ENCODE measurements around the gene CREG2.
"Not testable (repeated sequence)": the region's sequence is repeated elsewhere in the genome, so short reads cannot be mapped to it uniquely, and the experiment has no call there.

The CREG2 gene

DNA sequence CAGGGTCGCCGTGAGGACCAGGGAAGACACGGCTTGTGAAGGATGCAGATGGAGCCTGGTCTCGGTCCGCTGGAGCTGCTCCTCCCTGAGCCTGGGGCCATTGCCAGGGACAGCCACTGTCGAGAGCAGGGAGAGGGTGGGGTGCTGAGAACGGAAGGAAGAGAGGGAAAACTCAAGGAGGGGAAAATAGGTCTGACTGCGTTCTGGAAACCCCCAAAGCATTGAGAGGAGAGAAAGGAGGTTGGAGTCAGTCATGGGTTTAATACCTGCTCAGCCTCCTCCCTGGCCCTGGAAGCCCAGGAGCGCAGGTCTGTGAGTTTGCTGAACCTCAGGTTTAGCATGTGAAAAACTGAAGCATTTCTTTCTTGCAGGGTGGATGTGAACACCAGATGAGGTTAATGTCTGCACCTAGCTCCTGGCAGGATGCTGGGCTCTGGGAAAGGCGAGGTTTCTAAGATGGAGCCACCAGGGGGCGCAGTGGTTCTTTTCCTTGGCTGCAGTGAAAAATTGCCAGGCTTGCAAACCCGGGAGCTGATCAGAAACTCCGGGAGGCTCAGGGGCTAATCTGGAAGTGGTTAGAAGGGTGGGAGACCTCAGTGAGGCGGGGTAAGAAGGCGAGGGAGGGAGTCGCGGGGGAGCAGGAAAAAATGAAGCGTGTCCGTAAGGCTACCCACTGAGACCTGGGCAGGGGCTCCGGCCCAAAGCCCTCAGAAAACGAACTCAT lies 45.2 kb downstream of the CREG2 start:
- DNase-seq = no peak

GRCh38 chr2:101341421-101341820 lies 45.9 kb downstream of the CREG2 start:
- no peak for DNase-seq

DNA sequence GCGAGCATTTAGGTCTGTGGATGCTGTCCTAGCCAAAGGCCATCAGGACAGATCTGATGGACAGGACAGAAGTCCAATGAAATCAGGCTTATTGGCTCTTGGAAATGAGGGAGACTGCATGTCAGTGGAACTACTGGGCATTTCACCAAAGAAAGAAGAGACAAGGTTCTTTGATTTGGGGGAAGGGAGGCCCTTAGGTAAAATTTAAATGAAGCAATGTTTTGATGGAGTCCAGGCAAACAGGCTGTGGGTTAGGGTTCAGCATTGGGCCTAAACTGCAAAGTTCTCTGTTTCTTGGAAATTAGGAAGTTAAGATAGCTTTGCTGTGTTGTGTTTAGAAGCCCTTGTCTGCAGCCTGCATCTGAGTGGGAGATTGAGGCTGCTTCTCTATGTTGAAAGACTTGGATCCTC lies 47.2 kb downstream of the CREG2 start:
- no peak for DNase-seq

DNA sequence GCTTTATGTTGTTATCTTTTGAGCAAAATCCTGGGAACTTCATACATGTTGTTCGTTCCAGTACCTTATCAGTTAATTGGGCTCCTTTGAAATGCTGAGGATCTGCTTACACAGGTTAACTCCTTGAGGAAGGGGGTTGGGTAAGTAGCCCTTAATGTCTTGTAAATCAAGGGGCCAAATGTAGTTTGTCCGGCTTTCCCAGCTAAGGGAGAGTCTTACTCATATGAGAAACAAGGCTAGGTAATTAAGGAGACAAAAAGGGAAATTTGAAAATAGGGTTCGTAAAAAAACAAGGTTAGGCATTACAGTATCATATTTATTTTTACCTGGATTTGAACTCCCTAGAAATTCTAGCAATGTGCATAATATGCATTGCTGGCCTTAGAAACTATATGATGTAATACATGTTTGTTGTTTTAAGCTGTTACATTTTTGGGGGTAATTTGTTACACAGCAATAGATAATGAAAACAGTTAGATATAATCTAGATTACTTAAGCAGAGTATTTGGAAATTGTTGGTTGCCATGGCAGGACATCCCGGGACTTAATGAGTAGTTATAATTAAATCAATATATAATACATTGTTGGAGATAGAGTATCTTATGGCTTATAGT lies 47.9 kb downstream of the CREG2 start:
- DNase-seq = no peak

GRCh38 chr2:101337877-101338276 lies 49.4 kb downstream of the CREG2 start:
- DNase-seq = no peak

GRCh38 chr2:101332885-101333766 lies 54.2 kb downstream of the CREG2 start:
- DNase-seq = no peak

DNA sequence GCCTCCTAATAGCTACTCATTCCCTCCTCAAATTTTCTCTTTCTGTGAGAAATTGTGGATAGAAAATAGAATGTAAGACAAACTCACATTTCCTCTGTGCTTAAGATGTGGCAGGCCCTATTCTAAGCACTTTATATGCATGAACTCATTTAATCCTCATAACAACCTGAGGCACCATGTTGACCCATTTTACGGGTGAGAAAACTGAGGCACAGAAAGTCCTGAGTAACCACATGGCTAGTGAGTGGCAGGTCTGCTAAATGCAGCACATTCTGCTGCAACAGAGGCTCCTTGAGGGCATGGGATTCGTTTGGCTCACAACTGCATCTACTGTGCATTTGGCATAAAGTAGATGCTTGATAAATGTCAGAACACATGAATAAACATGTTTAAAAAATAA lies 56.1 kb downstream of the CREG2 start:
- no peak for DNase-seq

GRCh38 chr2:101330253-101330933 lies 56.9 kb downstream of the CREG2 start:
- DNase-seq = no peak

DNA sequence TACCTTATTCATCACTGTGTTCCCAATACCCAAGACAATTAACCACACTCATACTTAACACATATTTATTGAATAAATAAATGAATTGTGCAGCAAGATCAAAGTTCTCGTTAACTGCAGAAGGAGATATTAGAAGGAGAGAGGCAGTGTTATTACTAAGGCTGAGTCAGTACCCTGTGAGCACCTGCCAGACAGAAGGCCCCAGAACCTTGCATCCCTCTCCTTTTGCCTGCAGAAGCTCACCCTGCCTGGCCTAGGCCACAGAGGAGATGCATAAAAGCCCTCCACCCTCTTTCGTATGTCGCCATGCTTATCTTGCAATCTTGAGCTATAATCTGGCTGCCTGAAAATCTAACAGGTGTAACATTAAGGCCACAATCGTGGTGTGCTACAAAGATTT lies 58.3 kb downstream of the CREG2 start:
- no peak for DNase-seq

DNA sequence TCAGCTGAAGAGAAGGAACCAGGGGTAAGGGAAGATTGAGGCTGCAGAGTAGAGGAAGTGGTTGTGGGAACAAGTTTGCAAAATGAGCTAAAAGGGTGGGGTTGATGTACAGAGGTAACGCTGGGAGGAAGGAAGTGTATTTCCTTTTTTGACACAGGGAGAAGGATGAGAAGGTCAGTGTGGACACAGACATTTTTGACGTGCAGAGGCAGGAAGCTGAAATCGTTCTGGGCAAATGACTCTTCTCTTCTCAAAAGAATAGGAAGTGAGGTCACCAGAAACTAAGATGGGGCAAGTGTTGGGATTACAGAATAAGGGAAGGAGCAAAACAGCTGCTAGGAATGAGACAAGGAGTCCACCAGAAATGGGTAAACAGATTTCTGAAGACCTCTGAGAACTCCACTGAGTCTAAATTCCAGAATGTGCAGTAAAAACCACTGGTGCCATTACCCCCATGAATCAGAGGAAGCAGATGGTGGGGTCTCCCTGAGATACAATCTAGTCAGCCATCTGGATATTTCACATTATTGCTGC lies 58.8 kb downstream of the CREG2 start:
- DNase-seq = no peak

GRCh38 chr2:101327863-101328394 lies 59.4 kb downstream of the CREG2 start:
- DNase-seq = no peak

GRCh38 chr2:101325425-101325824 lies 61.9 kb downstream of the CREG2 start:
- no peak for DNase-seq

- DNase-seq = not testable (repeated sequence)
Measured at GRCh38 chr2:101316568-101316967, 70.7 kb downstream of the CREG2 start.

GRCh38 chr2:101311696-101312017 lies 75.6 kb downstream of the CREG2 start:
- no peak for DNase-seq

GRCh38 chr2:101310834-101311695 lies 76.2 kb downstream of the CREG2 start:
- no peak for DNase-seq

GRCh38 chr2:101310090-101310833 lies 77.0 kb downstream of the CREG2 start:
- no peak for DNase-seq

DNA sequence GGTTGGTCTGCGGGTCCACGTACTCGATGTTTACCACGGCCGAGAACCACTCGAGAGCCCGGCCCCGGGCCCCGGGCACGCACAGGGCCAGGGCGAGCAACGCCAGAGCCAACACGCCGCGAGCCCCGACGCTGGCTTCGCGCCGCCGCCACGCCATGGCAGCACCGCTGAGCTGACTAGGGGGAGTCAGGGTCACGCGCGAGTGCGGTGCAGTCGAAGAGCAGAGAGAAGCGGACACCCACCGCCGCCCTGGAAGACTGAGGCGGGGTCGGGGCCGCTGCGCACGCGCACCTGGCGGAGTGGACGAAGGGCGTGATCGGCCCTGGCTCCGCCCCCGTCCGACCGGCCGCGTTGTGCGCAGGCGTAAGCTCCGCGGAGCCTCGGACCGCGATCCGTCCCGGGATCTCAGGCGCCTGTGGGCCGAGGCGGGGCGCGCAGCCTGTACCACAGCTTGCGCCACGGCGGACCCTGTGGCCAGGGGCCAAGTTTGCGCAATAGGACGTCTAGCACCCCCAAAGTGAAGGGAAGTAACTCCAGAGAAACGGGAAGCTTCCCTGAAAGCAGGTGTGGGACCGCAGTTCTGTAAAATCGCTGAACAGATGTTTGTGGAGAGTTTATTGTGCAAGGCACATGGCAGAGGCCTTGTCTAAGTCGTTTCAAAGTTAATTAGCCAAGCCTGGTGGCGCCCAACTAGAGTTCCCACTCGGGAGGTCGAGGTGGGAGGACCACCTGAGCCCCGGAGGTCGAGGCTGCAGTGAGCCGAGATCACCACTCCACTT lies 78.7 kb downstream of the CREG2 start, which contains the start of gene RNF149:
Gene RNF149 (minus strand): TSS at position 270 of the 779 bp plus-strand sequence. CDS start 113 bp downstream, at position 157.
- peak; percentile 32 for DNase-seq

- DNase-seq = no peak
Measured at GRCh38 chr2:101307950-101308431, 79.3 kb downstream of the CREG2 start.

- no peak for DNase-seq
Measured at GRCh38 chr2:101307503-101307902, 79.8 kb downstream of the CREG2 start.

DNA sequence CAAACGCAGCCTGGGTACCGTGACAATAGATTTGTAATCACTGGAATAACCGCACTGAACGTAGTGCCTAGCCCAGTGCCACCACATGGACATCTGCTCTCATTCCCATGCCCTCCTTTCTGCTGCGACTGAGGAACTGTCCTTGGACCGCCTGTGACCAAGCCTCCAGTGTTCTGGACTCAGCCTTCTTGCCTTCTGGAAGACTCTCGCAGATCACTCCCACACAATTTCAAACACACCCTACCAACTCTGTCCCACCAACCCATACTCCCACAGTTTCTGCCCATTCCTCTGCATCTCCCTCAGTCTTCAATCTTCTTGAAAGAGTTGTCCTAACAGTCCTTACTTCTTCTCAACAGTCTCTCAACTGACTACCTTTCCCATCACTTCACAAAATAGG lies 80.9 kb downstream of the CREG2 start:
- no peak for DNase-seq
